GM18511 (cell line): ENCODE results near the gene SPAAR.

ENCODE experiments used
- ATAC-seq: cut with Tn5 transposase; IDR thresholded peaks from one replicate; pipeline ENCODE4 v1.9.1; 2021; ENCODE audit warnings: mild to moderate bottlenecking, moderate library complexity; ENCODE audit not compliant: unreplicated experiment

Gene SPAAR

GRCh38 chr9:35945341-35946018 lies 36.2 kb downstream of the SPAAR start:
- no peak for ATAC-seq

DNA sequence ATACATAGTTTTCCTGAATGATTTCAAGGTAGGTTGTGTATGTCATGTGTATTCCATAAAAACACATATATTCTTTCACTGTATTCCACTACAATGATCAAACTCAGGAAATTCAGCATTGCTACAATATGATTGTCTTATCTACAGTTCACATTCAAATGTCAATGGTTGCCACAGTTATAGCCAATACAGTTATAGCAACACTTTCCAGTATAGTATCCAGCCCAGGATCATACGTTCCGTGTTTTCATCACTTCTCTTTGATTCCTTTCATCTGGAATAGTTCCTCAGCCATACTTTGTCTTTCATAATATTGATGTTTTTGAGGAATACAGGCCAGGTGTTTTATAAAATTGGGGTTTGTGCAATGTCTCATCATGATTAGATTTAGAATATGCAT lies 39.2 kb downstream of the SPAAR start:
- ATAC-seq = no peak

- ATAC-seq = no peak
Observed at GRCh38 chr9:35948901-35949318, 39.6 kb downstream of the SPAAR start.

DNA sequence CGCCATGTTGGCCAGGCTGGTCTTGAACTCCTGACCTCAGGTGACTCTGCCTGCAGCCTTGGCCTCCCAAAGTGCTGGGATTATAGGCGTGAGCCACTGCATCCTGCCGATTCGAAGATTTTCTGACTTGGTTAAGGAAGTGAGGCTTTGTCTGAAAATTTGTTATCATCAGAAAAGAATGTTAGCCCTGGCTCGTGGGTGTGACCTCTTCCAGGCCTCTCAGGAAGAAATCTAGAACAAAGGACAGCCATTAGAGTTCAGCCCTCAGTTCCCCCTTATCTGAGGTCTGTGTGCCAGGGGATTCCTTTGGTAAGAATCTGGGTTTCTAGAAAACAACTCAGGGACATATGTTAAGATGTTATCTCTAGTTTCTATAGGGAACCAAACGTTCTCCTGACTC lies 42.4 kb downstream of the SPAAR start:
- no peak for ATAC-seq

DNA sequence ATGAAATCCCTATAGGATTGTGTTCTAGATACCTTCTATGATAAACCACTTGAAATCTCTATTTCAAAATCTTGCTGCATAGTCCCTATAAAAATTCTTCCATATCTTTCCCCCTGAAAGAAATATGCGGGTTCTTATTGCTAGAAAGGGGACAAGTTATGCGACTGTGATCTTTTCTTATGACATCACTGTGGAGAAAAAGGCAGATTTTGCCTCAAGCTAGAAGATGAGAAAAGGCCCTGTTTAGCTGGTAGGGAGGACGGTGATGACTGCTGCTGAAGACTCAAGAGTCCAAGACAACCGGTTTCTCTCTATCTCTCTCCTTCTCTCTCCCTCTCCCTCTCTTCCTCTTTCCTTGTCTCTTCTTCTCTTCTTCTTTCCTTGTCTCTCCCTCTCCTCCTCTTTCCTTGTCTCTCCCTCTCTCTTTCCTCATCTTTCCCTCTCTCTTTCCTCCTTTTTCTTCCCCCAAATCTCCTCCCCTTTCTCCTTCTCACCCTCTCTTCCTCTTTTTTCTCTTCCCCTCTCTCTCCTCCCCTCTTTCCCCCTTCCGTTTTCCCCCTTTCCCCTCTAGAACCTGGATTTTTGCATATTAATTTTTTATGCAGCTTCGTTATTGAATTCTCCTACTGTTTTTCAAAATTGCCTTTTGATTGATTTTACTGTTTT lies 43.4 kb downstream of the SPAAR start:
- ATAC-seq = no peak

DNA sequence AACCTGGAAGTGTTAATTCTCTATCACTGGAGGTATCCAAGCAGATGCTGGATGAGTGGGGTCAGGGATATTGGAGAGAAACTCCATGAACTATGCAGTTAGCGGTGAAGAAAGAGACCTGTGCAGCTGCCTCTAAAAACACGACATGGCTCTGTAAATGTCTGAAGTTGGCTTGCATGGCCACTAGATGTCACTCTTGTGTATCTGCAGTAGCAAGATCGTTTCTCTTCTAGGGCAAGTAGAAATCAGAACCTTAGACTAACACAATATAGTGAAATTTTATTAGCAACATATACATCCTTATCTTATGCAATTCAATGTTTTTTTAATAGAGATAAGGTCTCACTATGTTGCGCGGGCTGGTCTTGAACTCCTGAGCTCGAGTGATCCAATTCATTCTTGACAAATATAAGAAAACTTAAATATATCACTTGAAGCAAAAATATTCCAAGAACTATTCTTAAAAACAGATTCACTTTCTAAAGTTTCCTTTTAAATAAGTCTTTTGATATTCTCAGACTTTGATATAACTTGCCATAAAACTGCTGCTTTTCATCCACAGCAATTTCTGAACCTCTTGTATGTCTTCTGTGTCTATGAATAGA lies 45.8 kb downstream of the SPAAR start:
- ATAC-seq = no peak

DNA sequence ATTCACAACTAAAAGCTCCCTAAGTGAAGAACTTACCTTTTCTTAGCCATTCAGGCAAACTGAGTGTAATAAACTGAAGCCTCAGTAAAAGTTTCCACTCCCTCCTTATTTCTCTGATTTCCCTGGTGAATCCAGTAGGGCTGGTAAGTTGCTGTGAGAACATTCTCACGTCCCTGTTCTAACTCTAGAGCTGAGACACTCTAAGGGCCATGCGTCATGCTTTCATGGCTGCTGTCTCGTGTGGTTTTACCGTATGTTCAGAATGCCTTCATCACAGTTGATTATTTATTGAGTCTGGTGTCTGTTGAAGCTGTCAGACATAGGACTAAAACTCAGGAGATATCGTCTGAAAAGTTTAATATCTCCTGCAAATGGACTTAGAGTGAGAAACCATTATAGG lies 47.4 kb downstream of the SPAAR start:
- no peak for ATAC-seq

GRCh38 chr9:35958104-35958837 lies 49.0 kb downstream of the SPAAR start, which contains the start of gene OR2S2:
Gene OR2S2, minus strand, starts transcription at chr9:35958154. Its CDS starts 56 bp downstream, at chr9:35958098.
- ATAC-seq = no peak

GRCh38 chr9:35960039-35960655 lies 50.9 kb downstream of the SPAAR start:
- ATAC-seq = no peak
